Small intestine (tissue), 7 donors: ENCODE results near the gene TOX2. TPM values are rescaled to one million over a fixed set of nuclear protein-coding genes. Genes with fewer than 3 reads are reported as not detected.

Experiments
- DNase-seq, 2 donors: peaks; one replicate each; pipeline versions ENCODE4 v3.0.0 to v3.0.0-alpha.2; 2013
- FAIRE-seq: peaks from 2 replicates; lab custom pipeline; 2012; peaks lifted over from hg19 to GRCh38; lab: Jason Lieb, UNC
- H3K27ac ChIP-seq, 3 donors: one replicate each; pipeline ENCODE4 v1.5.1; 2013; ENCODE audit warnings: low read length in 2 of 3, mild to moderate bottlenecking in 2 of 3, control low read depth in 1 of 3, inconsistent platforms in 1 of 3, low read depth in 1 of 3, moderate library complexity in 1 of 3
- H3K27me3 ChIP-seq, 3 donors: one replicate each; pipeline ENCODE4 v1.6.1; 2013; ENCODE audit warnings: low read length in 3 of 3, inconsistent platforms in 1 of 3; ENCODE audit not compliant: control insufficient read depth in 3 of 3, insufficient read depth in 3 of 3
- H3K36me3 ChIP-seq, 3 donors: one replicate each; pipeline ENCODE4 v1.6.1; 2013; ENCODE audit warnings: low read length in 3 of 3, inconsistent platforms in 1 of 3, low read depth in 1 of 3, mild to moderate bottlenecking in 1 of 3, moderate library complexity in 1 of 3; ENCODE audit not compliant: control insufficient read depth in 3 of 3, insufficient read depth in 2 of 3
- H3K4me1 ChIP-seq, 3 donors: one replicate each; pipeline ENCODE4 v1.6.1; 2013; ENCODE audit warnings: low read length in 2 of 3, inconsistent platforms in 1 of 3, low read depth in 1 of 3, mild to moderate bottlenecking in 1 of 3, moderate library complexity in 1 of 3; ENCODE audit not compliant: control insufficient read depth in 3 of 3, insufficient read depth in 2 of 3
- H3K4me3 ChIP-seq, 3 donors: one replicate each; pipeline ENCODE4 v1.5.1; 2013; ENCODE audit warnings: low read length in 3 of 3, control low read depth in 1 of 3, inconsistent platforms in 1 of 3, low read depth in 1 of 3, mild to moderate bottlenecking in 1 of 3, moderate library complexity in 1 of 3
- H3K9me3 ChIP-seq, 2 donors: one replicate each; pipeline ENCODE4 v1.6.1; 2013; ENCODE audit warnings: low read depth in 1 of 2, low read length in 1 of 2; ENCODE audit not compliant: control insufficient read depth in 2 of 2, insufficient read depth in 1 of 2
- WGBS, 3 donors: extraction: QIAGEN DNeasy Blood & Tissue Kit; methylation state at CpG; one replicate each; pipeline ENCODE4 v1.1.7; 2013; 5-methylcytosine and 5-hydroxymethylcytosine counted together
- polyA plus RNA-seq, 4 donors: library from polyadenylated mRNA; stranded (reverse) in 3 of 4; unstranded in 1 of 4; fragments of 200-250 nt in 3 of 4; fragments of 120-200 nt in 1 of 4; gene quantifications; one replicate each; pipeline versions ENCODE4 v1.2.1 to v1.2.3, GENCODE V29; 2013
- donor health status: healthy with polysubstance abuse.
- donor health status: control.
- donor health status: control.
- donor health status: Bipolar disorder and iron deficiency.
- donor health status: healthy.

The TOX2 gene
- polyA plus RNA-seq, 4 donors, result 1.7 to 10.6 (median 3.0) TPM; not detected in 1

DNA sequence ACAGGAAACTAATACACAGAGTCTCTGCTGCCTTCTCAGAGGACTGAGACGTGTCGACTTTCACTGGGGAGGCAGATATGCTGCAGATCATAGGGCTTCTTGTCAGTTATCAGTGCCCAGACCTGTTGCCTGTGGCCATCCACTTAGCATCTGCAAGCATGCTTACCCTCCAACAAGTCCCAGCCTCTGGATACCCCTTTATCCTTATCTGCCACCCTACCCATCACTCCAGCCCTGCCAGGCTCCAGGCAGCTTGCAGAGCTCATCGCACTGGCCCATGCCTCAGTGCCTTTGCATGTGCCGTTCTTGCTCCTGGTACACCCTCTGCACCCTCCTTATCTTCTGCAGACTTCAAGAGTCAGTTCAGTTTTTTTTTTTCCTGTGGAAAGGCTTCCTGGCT lies 119.2 kb downstream of the TOX2 start:
- no peaks in the 10 kb centered on the region for H3K36me3 ChIP-seq
- FAIRE-seq, result no peak
- no peaks in the 10 kb centered on the region for H3K4me1 ChIP-seq
- H3K4me3 ChIP-seq, result no peak overlapping the region
- no peak for DNase-seq
- H3K9me3 ChIP-seq, result peaks cover 0 to 5% of the 10 kb centered on the region in 2 donors
- H3K27me3 ChIP-seq, result peaks cover 0 to 3% (median 0%) of the 10 kb centered on the region in 3 donors
- WGBS, 3 donors, result 72 to 85% (median 82%) methylated on average over 4 of the region's 4 CpGs
- H3K27ac ChIP-seq, result no peak overlapping the region

DNA sequence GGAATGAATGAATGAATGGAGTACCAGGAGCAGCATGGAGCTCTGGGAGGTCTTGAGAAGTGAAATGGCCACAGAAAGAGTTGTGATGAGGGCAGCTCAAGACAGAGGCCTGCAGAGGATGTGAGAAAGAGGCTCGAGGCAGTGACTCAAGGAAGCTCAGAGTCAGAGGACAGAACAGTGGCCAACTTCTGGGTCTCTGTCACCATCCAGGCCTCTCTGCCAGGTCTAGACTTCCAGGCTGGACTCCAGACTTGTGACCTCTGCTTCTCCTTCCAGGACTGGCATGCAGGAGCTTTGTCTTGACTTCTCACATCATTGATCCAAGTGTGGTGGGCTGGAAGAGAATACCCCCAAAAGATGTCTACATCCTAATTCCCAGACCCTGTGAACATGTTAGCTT lies 119.8 kb downstream of the TOX2 start:
- DNase-seq (no peak), FAIRE-seq (no peak)
- Histone ChIP-seq H3K36me3 (no peaks in the 10 kb centered on the region), H3K27ac (no peak overlapping the region), H3K9me3 (peaks cover 0 to 5% of the 10 kb centered on the region in 2 donors), H3K27me3 (peaks cover 0 to 2% (median 0%) of the 10 kb centered on the region in 3 donors), H3K4me1 (no peaks in the 10 kb centered on the region), H3K4me3 (no peak overlapping the region)
- WGBS, 3 donors, result 55 to 83% (median 71%) methylated on average over 1 of the region's 1 CpG

DNA sequence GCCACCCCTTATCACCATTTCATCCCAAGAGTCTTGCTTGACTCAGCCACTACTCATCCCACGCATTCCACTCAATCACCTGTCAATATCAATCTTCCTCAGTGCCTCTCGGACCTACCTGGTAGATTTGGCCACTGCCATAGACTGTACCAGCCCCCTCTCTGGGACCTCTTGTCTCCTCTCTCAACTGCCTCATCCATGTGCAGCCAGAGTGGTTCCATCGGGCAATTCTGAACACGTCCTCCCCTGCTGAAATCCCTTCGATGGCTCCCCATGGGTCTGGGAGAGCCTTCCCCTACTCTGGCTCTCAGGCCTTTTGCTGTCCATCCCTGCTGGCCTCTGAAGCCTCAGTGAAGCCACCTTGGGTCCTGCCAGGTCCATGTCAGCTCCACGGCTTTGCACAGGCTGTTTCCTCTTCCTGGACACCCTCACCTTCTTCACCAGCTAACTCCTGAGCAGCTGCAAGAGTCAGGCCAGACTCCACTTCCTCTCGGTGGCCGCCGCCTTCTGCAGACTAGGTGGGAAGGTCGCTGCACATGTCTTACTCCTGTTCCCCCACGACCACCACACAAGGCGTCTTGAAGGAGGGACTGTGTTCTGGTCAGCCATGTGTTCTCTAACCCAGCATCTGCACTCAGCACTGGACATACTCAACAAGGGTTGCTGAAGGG lies 120.4 kb downstream of the TOX2 start:
- no peaks in the 10 kb centered on the region for H3K36me3 ChIP-seq
- peaks cover 0 to 2% (median 0%) of the 10 kb centered on the region in 3 donors for H3K27me3 ChIP-seq
- no peak overlapping the region for H3K27ac ChIP-seq
- 67 to 80% (median 74%) methylated on average over 12 of the region's 12 CpGs for WGBS, 3 donors
- FAIRE-seq (no peak), DNase-seq (no peak)
- H3K4me3 ChIP-seq, result no peak overlapping the region
- H3K4me1 ChIP-seq, result no peaks in the 10 kb centered on the region
- H3K9me3 ChIP-seq, result peaks cover 0 to 5% of the 10 kb centered on the region in 2 donors

DNA sequence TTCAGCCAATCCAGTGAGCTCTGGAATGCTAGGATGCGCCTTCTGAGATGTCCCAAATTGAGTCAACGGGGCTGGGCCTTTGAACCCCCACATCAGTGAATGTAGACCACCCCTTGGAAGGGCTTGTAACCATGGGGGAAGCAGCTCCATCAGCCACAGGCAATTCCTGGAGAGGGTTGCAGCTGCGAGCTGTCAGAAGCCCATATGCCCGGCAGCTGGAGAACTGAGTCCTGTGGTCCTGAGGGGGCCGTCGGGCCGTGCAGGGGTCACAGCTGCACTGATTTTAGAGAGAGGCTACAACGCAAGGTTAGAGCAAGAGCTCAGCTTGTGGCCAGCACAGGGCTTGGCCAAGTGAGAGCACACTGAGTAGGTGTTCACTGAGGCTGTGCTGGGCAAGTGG lies 121.3 kb downstream of the TOX2 start:
- DNase-seq (no peak), FAIRE-seq (no peak)
- no peaks in the 10 kb centered on the region for H3K36me3 ChIP-seq
- H3K27ac ChIP-seq, result no peak overlapping the region
- WGBS, 3 donors, result 85 to 97% (median 91%) methylated on average over 8 of the region's 8 CpGs
- H3K27me3 ChIP-seq, result peaks cover 0 to 2% (median 0%) of the 10 kb centered on the region in 3 donors
- H3K4me1 ChIP-seq, result no peaks in the 10 kb centered on the region
- no peak overlapping the region for H3K4me3 ChIP-seq
- no peaks in the 10 kb centered on the region for H3K9me3 ChIP-seq

DNA sequence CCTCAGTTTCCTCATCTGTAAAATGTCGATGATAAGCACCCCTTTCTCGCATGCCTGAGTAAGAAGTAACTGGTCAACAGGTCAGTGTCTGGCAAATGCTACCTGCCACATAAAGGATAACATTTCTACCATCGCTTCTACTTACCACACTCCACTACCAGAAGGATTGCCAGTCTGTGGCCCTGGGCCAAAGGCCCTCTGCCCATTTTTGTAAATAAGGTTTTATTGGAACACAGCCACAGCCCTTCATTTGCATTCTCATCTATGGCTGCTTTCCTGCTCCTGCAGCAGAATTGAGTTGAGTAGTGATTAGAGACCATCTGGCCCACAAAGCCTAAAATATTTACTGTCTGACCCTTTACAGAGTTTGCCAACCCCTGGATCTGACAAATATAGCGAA lies 121.8 kb downstream of the TOX2 start:
- FAIRE-seq, result no peak
- Histone ChIP-seq H3K4me1 (no peaks in the 10 kb centered on the region), H3K9me3 (no peaks in the 10 kb centered on the region), H3K27ac (no peak overlapping the region), H3K4me3 (no peak overlapping the region), H3K36me3 (no peaks in the 10 kb centered on the region), H3K27me3 (peaks cover 0 to 2% (median 0%) of the 10 kb centered on the region in 3 donors)
- no peak for DNase-seq
- 81 to 89% (median 83%) methylated on average over 4 of the region's 4 CpGs for WGBS, 3 donors

DNA sequence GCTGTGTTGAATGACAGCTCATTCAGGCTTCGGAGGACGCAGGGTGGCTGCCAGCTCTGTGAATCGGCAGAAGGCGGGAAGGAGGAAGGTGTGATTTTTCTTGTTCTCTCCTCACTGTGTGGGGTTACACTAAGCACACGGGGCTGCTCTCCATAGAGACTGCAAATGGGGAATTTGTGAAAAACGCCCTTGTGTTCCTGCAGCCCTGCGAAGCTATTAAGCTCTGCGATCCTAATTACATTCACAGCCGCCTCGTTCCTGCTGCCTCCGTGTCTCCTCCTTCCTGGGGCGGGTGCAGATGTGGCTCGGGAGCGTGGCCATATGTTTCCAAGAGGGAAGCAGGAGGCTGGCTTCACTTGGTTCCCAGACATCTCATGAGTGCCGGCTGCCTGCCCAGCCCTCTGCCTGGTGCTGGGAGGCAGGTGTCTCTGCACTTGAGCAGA lies 124.0 kb downstream of the TOX2 start:
- 33 to 41% (median 41%) methylated on average over 15 of the region's 15 CpGs for WGBS, 3 donors
- DNase-seq, result no peak

DNA sequence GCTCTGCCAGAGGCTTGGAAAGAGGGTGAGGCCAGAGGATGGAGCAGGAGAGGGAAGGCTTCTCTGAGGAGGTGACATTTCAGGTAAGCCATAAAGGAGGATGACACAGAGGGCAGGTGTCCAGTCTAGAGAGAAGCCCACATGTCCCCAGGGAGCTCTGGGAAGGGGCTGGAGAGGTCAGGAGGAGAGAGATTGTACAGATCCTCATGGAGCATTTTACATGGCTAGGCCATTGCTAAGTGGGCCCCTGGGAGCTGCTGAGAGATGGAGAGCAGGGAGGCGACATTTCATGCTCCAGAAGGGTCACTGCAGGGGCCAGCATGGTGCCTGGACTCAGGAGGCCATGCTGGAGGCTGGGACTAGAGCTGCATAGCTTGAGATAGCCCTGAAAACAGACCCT lies 124.5 kb downstream of the TOX2 start:
- no peak for FAIRE-seq

More for the DNA sequence above, 124.0 kb downstream of the TOX2 start:
- no peaks in the 10 kb centered on the region for H3K9me3 ChIP-seq
- H3K27ac ChIP-seq, result no peak overlapping the region
- peaks cover 0 to 2% (median 0%) of the 10 kb centered on the region in 3 donors for H3K27me3 ChIP-seq
- H3K36me3 ChIP-seq, result no peaks in the 10 kb centered on the region
- no peak for FAIRE-seq
- H3K4me1 ChIP-seq, result no peaks in the 10 kb centered on the region
- no peak overlapping the region for H3K4me3 ChIP-seq

DNA sequence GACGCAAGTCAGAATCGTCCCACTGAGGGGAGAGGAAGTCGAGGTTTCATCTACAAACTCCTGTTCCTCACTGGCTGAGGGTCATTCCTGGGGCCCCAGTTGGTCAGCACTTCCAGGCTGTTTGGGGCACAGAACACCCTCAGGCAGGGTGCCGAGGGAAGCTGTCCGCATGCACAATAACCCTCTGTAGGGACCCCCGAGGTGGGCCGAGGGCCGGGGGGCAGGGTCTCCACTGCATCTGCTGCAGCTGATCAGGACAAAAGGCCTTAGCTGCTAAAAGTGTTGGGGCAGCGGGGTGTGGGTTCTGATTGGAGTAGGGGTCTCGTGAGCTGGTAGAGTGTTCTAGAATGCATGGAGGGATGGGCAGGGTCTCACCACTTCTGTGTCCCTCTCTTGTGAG lies 125.1 kb downstream of the TOX2 start:
- DNase-seq, result no peak
- no peak for FAIRE-seq
- no peak overlapping the region for H3K4me3 ChIP-seq
- no peak overlapping the region for H3K27ac ChIP-seq
- WGBS, 3 donors, result 78 to 85% (median 85%) methylated on average over 10 of the region's 10 CpGs
- H3K9me3 ChIP-seq, result no peaks in the 10 kb centered on the region
- H3K27me3 ChIP-seq, result peaks cover 0 to 2% (median 0%) of the 10 kb centered on the region in 3 donors
- no peaks in the 10 kb centered on the region for H3K4me1 ChIP-seq
- no peaks in the 10 kb centered on the region for H3K36me3 ChIP-seq

More for the DNA sequence above, 124.5 kb downstream of the TOX2 start:
- no peak overlapping the region for H3K4me3 ChIP-seq
- H3K27ac ChIP-seq, result no peak overlapping the region
- no peak for DNase-seq
- H3K36me3 ChIP-seq, result no peaks in the 10 kb centered on the region
- H3K9me3 ChIP-seq, result no peaks in the 10 kb centered on the region
- WGBS, 3 donors, result 83 to 90% (median 85%) methylated on average over 1 of the region's 1 CpG
- H3K4me1 ChIP-seq, result no peaks in the 10 kb centered on the region
- peaks cover 0 to 2% (median 0%) of the 10 kb centered on the region in 3 donors for H3K27me3 ChIP-seq
